Suprapubic skin (tissue), 3 donors: Measurements from ENCODE around the gene TMEM82.

ENCODE experiments used
- CTCF ChIP-seq, 2 donors: fragments of 200-600 bp in 1 of 2; fragments of 450-650 bp in 1 of 2; sonication (generic) in 1 of 2; IDR thresholded peaks; one replicate each; pipeline ENCODE4 v1.5.1; 2016 to 2019; ENCODE audit warnings: antibody characterized with exemption in 2 of 2, mild to moderate bottlenecking in 1 of 2, moderate library complexity in 1 of 2
- POLR2AphosphoS5 ChIP-seq, 3 donors: sonication (generic); formaldehyde crosslinking; IDR thresholded peaks; one replicate each; pipeline ENCODE4 v1.6.1; 2017; ENCODE audit warnings: antibody characterized with exemption in 3 of 3

GRCh38 chr1:15734296-15734695 lies 8.0 kb upstream of the TMEM82 start:
- TF ChIP-seq POLR2AphosphoS5 (IDR thresholded peaks at IDR 0.05) (no peak), CTCF (IDR thresholded peaks at IDR 0.05) (no peak)
